ENCODE results near the gene DKK3. TPM values are rescaled to one million over a fixed set of nuclear protein-coding genes. Genes with fewer than 3 reads are reported as not detected.

DKK3 gene
- total RNA-seq, 1 donor from 2014 or later, result 769 TPM

- Histone ChIP-seq H3K27me3 (ENCODE audit: low read depth) (no peaks in the 10 kb centered on the region), H3K36me3 (peaks cover 80% of the 10 kb centered on the region), H3K4me1 (peaks cover 27% of the 10 kb centered on the region), H3K4me3 (no peak overlapping the region), H3K27ac (replicated peaks) (peak overlapping the region; percentile 15), H3K9me3 (replicated peaks) (no peaks in the 10 kb centered on the region)
- intact Hi-C loops (cut with micrococcal nuclease), result no loop called here
- no peak for DNase-seq
- TF ChIP-seq CTCF (IDR thresholded peaks at IDR 0.05; ENCODE audit: borderline replicate concordance), result no peak
Observed at GRCh38 chr11:11942668-11943067, 65.8 kb downstream of the DKK3 start.

- Histone ChIP-seq H3K27me3 (ENCODE audit: low read depth) (no peaks in the 10 kb centered on the region), H3K4me3 (no peak overlapping the region), H3K36me3 (peaks cover 85% of the 10 kb centered on the region), H3K4me1 (peaks cover 12% of the 10 kb centered on the region), H3K9me3 (replicated peaks) (no peaks in the 10 kb centered on the region), H3K27ac (replicated peaks) (no peak overlapping the region)
- no peak for TF ChIP-seq CTCF (IDR thresholded peaks at IDR 0.05; ENCODE audit: borderline replicate concordance)
- no peak for DNase-seq
- intact Hi-C loops (cut with micrococcal nuclease), result no loop called here
Observed at GRCh38 chr11:11940551-11940950, 67.9 kb downstream of the DKK3 start.

GRCh38 chr11:11937957-11938356 is 70.5 kb downstream of the DKK3 start:
- no peak overlapping the region for H3K4me3 ChIP-seq
- peaks cover 82% of the 10 kb centered on the region for H3K36me3 ChIP-seq
- no peak overlapping the region for H3K27ac ChIP-seq (replicated peaks)
- TF ChIP-seq CTCF (IDR thresholded peaks at IDR 0.05; ENCODE audit: borderline replicate concordance), result no peak
- H3K27me3 ChIP-seq (ENCODE audit: low read depth), result no peaks in the 10 kb centered on the region
- intact Hi-C loops (cut with micrococcal nuclease), result loop anchor here (10.0 kb wide), 1 partner anchor 347 kb away; no protein-coding TSS in a partner anchor
- peaks cover 7% of the 10 kb centered on the region for H3K4me1 ChIP-seq
- no peak for DNase-seq
- H3K9me3 ChIP-seq (replicated peaks), result no peaks in the 10 kb centered on the region

- Histone ChIP-seq H3K9me3 (replicated peaks) (no peaks in the 10 kb centered on the region), H3K4me1 (peaks cover 2% of the 10 kb centered on the region), H3K27ac (replicated peaks) (no peak overlapping the region), H3K27me3 (ENCODE audit: low read depth) (no peaks in the 10 kb centered on the region), H3K36me3 (peaks cover 82% of the 10 kb centered on the region), H3K4me3 (no peak overlapping the region)
- TF ChIP-seq CTCF (IDR thresholded peaks at IDR 0.05; ENCODE audit: borderline replicate concordance), result no peak
- no peak for DNase-seq
- intact Hi-C loops (cut with micrococcal nuclease), result loop anchor here (10.0 kb wide), 1 partner anchor 347 kb away; no protein-coding TSS in a partner anchor
Observed at GRCh38 chr11:11937433-11937832, 71.0 kb downstream of the DKK3 start.

- Histone ChIP-seq H3K4me1 (peaks cover 13% of the 10 kb centered on the region), H3K36me3 (peaks cover 75% of the 10 kb centered on the region), H3K27ac (replicated peaks) (no peak overlapping the region), H3K27me3 (ENCODE audit: low read depth) (no peaks in the 10 kb centered on the region), H3K4me3 (no peak overlapping the region), H3K9me3 (replicated peaks) (no peaks in the 10 kb centered on the region)
- intact Hi-C loops (cut with micrococcal nuclease), result loop anchor here (10.0 kb wide), 1 partner anchor 349 kb away; no protein-coding TSS in a partner anchor
- no peak for DNase-seq
- TF ChIP-seq CTCF (IDR thresholded peaks at IDR 0.05; ENCODE audit: borderline replicate concordance), result no peak
Observed at GRCh38 chr11:11935536-11935935, 72.9 kb downstream of the DKK3 start.
